ENCODE measurements around the gene MED17. TPM values are rescaled to one million over a fixed set of nuclear protein-coding genes. Genes with fewer than 3 reads are reported as not detected.

The MED17 gene
- polyA plus RNA-seq, 1 of the 3 experiments (the other 2 are of a cell fraction): 19.3 TPM

DNA sequence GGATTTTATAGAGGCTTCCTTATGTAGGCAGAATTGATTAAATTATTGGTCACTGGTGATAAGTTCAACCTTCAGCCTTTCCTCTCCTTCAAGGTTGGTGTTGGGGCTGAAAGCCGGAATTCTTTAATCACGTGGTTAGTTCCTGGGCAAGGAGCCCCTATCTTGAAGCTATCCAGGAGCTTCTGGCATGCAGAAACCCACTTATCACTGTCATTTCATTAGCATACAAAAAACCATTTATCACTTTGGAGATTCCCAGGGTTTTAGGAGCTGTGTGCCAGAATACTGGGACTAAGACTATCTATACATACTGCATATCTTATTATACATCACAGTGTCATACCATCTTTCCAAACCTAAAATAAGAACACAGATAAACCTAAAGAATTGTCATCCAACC is 18.5 kb upstream of the MED17 start:
- H2AFZ ChIP-seq (ENCODE audit: low read depth): no peak overlapping the region
- no peak overlapping the region for H3K9ac ChIP-seq
- TF ChIP-seq FOSL2 (IDR thresholded peaks at IDR 0.05; ENCODE audit: borderline replicate concordance, low read depth) (no peak), TCF12 (IDR thresholded peaks at IDR 0.05) (no peak), IRF3 (IDR thresholded peaks at IDR 0.05; ENCODE audit: low read depth, low read length) (no peak), FOXM1 (IDR thresholded peaks at IDR 0.05; ENCODE audit: low read depth) (no peak), RCOR1 (IDR thresholded peaks at IDR 0.05; ENCODE audit: low read length) (no peak), EP300 (IDR thresholded peaks at IDR 0.05; ENCODE audit: borderline replicate concordance in 1 of 2, low read depth in 1 of 2, low read length in 1 of 2) (no peak), SMC3 (IDR thresholded peaks at IDR 0.05; ENCODE audit: low read depth, low read length) (no peak), NFIC (IDR thresholded peaks at IDR 0.05; ENCODE audit: borderline replicate concordance) (no peak), RXRA (IDR thresholded peaks at IDR 0.05; ENCODE audit: borderline replicate concordance, low read depth) (no peak), FOXJ3 (CRISPR knock-in tag; IDR thresholded peaks at IDR 0.05) (no peak), TAF1 (IDR thresholded peaks at IDR 0.05; ENCODE audit: borderline replicate concordance, low read depth, low read length) (no peak), POLR2AphosphoS5 (IDR thresholded peaks at IDR 0.05; ENCODE audit: low read depth, low read length) (no peak), RAD21 (IDR thresholded peaks at IDR 0.05; ENCODE audit: low read length) (no peak), EZH2phosphoT487 (IDR thresholded peaks at IDR 0.05; ENCODE audit: borderline replicate concordance, low read depth) (no peak), JUND (IDR thresholded peaks at IDR 0.05) (no peak), ELF1 (IDR thresholded peaks at IDR 0.05) (no peak), MEF2A (IDR thresholded peaks at IDR 0.05; ENCODE audit: borderline replicate concordance, low read depth) (no peak)
- TF ChIP-seq, protein P1, sequence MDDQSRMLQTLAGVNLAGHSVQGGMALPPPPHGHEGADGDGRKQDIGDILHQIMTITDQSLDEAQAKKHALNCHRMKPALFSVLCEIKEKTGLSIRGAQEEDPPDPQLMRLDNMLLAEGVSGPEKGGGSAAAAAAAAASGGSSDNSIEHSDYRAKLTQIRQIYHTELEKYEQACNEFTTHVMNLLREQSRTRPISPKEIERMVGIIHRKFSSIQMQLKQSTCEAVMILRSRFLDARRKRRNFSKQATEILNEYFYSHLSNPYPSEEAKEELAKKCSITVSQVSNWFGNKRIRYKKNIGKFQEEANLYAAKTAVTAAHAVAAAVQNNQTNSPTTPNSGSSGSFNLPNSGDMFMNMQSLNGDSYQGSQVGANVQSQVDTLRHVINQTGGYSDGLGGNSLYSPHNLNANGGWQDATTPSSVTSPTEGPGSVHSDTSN (IDR thresholded peaks at IDR 0.05): no peak
- TF ChIP-seq, protein P2, sequence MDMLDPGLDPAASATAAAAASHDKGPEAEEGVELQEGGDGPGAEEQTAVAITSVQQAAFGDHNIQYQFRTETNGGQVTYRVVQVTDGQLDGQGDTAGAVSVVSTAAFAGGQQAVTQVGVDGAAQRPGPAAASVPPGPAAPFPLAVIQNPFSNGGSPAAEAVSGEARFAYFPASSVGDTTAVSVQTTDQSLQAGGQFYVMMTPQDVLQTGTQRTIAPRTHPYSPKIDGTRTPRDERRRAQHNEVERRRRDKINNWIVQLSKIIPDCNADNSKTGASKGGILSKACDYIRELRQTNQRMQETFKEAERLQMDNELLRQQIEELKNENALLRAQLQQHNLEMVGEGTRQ (IDR thresholded peaks at IDR 0.05; ENCODE audit: borderline replicate concordance, low read depth, low read length): no peak
- TF ChIP-seq, protein P3, sequence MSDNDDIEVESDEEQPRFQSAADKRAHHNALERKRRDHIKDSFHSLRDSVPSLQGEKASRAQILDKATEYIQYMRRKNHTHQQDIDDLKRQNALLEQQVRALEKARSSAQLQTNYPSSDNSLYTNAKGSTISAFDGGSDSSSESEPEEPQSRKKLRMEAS (IDR thresholded peaks at IDR 0.05; ENCODE audit: low read depth): no peak
- no peaks in the 10 kb centered on the region for H3K4me1 ChIP-seq (ENCODE audit: control insufficient read depth in 1 of 2, insufficient read depth in 2 of 2, low read depth in 1 of 2, low read length in 1 of 2)
- DNase-seq: no peak
- H3K36me3 ChIP-seq (replicated peaks in 1 of 2; ENCODE audit: control insufficient read depth in 1 of 2, insufficient read depth in 2 of 2, low read length in 1 of 2): peaks cover 9 to 11% of the 10 kb centered on the region in 2 experiments
- H3K27me3 ChIP-seq (ENCODE audit: insufficient read depth): no peaks in the 10 kb centered on the region
- H3K4me2 ChIP-seq: no peak overlapping the region
- no peak overlapping the region for H3K27ac ChIP-seq (ENCODE audit: low read depth in 2 of 2, low read length in 1 of 2)
- no peaks in the 10 kb centered on the region for H3K9me2 ChIP-seq
- CTCF ChIA-PET: no interaction called here
- H3K4me3 ChIP-seq (ENCODE audit: low read depth in 2 of 2, low read length in 1 of 2): no peak overlapping the region
- H3F3A ChIP-seq (replicated peaks; ENCODE audit: insufficient read depth): no peaks in the 10 kb centered on the region
- POLR2A ChIA-PET: interaction anchor here (1.8 kb wide), 1 partner anchor 19 kb away, joined by 6 read pairs; the partner anchor contains the start of gene MED17
- 74% methylated on average over 2 of the region's 2 CpGs for WGBS (ENCODE audit: low lambda C conversion rate)
- H3K9me3 ChIP-seq: no peaks in the 10 kb centered on the region
- no peaks in the 10 kb centered on the region for H3K79me2 ChIP-seq (ENCODE audit: insufficient read depth)
- H4K20me1 ChIP-seq (ENCODE audit: insufficient read depth): no peaks in the 10 kb centered on the region
